ENCODE measurements around the gene OGA.
A peak's percentile ranks its signal among the peaks of the same experiment; 100 is the strongest.

Gene OGA

DNA sequence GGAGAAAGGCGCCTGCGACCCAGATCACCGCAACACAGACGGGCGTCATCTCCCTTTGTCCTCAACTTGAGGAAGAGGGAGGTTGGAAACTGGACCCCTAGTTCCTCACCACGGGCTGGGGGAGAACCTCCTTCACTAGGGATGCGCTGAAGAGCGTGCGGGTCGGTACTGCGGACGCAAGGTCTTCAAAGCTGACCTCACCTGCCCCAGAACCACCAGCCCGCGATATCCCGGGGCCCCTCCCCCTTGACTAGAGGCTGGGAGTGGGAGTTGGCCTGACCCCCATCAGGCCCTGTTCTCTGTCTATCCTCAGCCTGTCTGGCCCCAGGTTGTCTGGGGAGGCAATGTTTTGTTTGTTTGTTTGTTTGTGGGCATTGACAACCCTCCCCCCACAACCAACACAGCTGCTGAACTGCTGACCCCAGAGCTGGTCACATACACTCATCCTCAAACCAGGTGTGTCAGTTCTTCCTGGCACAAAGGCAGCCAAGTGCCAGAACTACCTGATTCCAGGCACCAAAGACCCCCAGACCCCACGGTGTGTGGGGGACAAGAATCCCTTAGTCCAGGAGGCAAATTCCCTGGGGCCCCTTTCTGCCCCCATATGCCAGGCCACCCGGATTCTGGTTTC, 37.9 kb downstream of the OGA start:
- no peak overlapping the region for H3K4me3 ChIP-seq (ENCODE audit: low read depth, low read length)
- TF ChIP-seq POLR2A (IDR thresholded peaks at IDR 0.05; ENCODE audit: extremely low read depth, insufficient read length) (no peak), MYC (IDR thresholded peaks at IDR 0.05; ENCODE audit: low read depth, low read length) (no peak)
- TF ChIP-seq, protein P1, sequence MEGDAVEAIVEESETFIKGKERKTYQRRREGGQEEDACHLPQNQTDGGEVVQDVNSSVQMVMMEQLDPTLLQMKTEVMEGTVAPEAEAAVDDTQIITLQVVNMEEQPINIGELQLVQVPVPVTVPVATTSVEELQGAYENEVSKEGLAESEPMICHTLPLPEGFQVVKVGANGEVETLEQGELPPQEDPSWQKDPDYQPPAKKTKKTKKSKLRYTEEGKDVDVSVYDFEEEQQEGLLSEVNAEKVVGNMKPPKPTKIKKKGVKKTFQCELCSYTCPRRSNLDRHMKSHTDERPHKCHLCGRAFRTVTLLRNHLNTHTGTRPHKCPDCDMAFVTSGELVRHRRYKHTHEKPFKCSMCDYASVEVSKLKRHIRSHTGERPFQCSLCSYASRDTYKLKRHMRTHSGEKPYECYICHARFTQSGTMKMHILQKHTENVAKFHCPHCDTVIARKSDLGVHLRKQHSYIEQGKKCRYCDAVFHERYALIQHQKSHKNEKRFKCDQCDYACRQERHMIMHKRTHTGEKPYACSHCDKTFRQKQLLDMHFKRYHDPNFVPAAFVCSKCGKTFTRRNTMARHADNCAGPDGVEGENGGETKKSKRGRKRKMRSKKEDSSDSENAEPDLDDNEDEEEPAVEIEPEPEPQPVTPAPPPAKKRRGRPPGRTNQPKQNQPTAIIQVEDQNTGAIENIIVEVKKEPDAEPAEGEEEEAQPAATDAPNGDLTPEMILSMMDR (IDR thresholded peaks at IDR 0.05; ENCODE audit: low read depth, low read length): no peak
- TF ChIP-seq, protein P2, sequence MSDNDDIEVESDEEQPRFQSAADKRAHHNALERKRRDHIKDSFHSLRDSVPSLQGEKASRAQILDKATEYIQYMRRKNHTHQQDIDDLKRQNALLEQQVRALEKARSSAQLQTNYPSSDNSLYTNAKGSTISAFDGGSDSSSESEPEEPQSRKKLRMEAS (IDR thresholded peaks at IDR 0.05; ENCODE audit: low read depth, low read length): no peak
- DNase-seq (ENCODE audit: low read depth): no peak

DNA sequence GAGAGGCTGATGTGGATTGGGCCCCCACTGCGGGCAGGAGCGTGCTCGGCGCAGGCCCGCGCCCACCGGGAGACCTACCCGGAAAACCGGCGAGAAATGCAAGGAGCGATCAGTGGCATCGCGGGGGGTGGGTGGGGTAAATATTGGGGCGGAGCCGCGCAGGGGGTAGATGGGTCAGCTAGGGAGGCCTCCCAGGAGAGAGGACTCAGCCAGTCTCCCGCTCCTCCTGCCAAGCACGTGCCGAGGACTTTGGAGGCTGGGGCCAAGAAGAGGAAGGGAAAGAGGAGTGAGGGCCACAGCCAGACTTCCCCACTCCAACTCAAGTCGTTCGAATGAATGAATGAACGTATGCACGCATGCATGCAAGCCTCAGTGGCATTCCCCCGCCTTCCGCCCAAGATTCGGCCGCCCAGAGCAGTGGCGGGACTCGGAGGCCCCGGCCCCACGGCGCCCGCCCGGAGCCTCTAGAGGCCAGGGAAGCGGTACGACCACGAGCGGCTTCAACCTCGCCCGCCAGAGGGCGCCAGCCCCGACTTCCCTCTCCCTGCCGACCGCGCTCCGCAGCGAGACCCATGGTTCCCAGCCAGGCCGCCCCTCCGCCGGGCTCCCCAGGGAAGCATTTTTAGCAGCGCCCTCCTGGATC, 38.6 kb downstream of the OGA start:
- TF ChIP-seq, protein P1 (IDR thresholded peaks at IDR 0.05; ENCODE audit: low read depth, low read length): no peak
- TF ChIP-seq POLR2A (IDR thresholded peaks at IDR 0.05; ENCODE audit: extremely low read depth, insufficient read length) (no peak), MYC (IDR thresholded peaks at IDR 0.05; ENCODE audit: low read depth, low read length) (no peak)
- TF ChIP-seq, protein P2 (IDR thresholded peaks at IDR 0.05; ENCODE audit: low read depth, low read length): no peak
- H3K4me3 ChIP-seq (ENCODE audit: low read depth, low read length): no peak overlapping the region
- peak; percentile 23 for DNase-seq (ENCODE audit: low read depth)

DNA sequence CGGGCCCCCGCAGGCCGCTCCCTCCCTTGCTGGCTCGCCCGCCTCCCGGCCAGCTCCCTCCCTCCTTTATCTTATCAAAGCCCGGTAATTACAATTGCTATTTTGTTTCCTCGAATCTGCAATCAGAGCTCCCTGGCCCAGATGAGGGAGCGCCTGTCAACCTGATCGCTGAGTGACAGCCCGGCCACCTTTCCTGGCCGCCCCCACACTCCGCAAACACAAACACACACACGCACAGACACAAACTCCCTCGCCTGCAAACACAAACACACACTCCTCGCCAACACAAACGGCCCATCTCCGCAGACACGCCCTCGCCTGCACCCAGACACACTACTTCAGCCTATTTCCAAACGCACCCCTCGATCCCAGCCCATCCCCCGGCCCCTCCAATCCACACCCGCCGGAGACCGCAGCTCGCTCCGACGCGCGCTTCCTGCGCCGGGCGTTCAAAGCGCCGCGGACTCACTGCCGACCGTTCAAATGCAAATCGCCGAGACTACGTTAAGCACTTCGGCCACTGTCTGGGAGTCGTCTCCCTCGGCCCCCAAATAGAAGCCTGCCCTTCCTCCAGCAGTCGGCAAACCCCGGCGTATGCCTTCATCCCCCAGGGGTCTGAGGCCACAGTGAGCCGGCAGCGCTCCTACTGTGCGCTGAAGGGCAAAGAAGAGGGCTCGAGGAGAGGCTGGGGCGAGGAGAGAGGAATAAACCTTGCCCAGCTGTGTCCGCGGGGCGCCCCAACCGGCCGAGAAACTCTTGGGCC, 39.3 kb downstream of the OGA start:
- no peak overlapping the region for H3K4me3 ChIP-seq (ENCODE audit: low read depth, low read length)
- TF ChIP-seq, protein P2 (IDR thresholded peaks at IDR 0.05; ENCODE audit: low read depth, low read length): no peak
- no peak for TF ChIP-seq POLR2A (IDR thresholded peaks at IDR 0.05; ENCODE audit: extremely low read depth, insufficient read length)
- TF ChIP-seq MYC (IDR thresholded peaks at IDR 0.05; ENCODE audit: low read depth, low read length): no peak
- TF ChIP-seq, protein P1 (IDR thresholded peaks at IDR 0.05; ENCODE audit: low read depth, low read length): no peak
- DNase-seq (ENCODE audit: low read depth): no peak

DNA sequence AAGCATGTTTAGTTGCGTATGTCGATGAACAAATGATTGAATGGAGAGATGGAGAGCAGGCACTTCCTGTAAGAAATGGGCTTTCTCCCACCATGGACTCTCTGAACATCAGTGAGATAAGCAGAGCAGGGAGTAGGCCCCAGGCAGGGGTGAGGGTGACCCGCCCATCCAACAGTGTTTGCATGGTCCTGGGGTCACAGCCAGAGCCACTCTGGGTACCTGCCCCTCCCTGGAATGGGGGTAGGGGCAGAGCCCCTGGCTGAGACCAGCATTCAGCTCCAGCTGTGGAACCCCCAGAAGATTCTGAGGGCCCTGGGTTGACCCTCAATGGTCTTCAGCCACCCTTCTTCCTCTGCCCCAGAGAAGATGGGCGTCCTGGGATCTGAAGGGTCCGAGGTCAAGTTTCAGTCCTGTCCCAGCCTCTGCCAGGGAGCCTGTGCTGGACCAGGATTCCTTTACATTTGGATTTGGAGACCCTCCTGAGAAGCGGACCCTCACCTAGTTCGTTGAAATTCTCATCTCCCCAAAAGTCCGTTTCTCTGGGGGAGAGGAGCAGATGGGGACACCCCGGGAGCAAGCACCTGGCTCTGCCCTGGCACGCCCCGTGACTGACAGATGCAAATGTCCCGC, 40.0 kb downstream of the OGA start:
- no peak for TF ChIP-seq POLR2A (IDR thresholded peaks at IDR 0.05; ENCODE audit: extremely low read depth, insufficient read length)
- no peak for TF ChIP-seq MYC (IDR thresholded peaks at IDR 0.05; ENCODE audit: low read depth, low read length)
- TF ChIP-seq, protein P2 (IDR thresholded peaks at IDR 0.05; ENCODE audit: low read depth, low read length): no peak
- TF ChIP-seq, protein P1 (IDR thresholded peaks at IDR 0.05; ENCODE audit: low read depth, low read length): no peak
- DNase-seq (ENCODE audit: low read depth): no peak
- H3K4me3 ChIP-seq (ENCODE audit: low read depth, low read length): no peak overlapping the region

DNA sequence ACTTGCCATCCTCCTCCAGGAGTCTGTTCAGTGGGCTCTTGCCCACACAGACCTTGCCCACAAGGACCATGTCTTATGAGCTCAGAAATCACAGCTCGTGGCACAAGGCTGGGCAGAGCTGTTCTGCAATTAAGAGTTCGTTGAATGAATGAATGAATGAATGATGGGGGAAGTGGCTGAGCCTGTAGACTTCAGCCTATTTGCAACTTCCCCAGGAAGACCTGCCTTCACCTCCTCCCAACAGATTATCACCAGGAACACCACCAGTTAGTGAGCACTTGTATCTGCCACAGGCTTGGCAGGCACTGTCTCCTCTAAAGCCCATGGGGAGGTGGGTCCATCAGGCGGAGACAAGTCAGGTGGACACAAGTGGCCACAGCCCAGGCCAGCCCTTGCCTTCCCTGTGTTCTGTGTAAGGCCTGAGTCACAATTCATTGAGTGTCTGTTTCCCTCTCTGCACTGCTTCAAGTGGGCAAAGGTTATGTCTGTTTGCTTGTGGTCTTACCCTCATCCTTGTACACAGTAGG, 40.6 kb downstream of the OGA start:
- no peak overlapping the region for H3K4me3 ChIP-seq (ENCODE audit: low read depth, low read length)
- TF ChIP-seq, protein P1 (IDR thresholded peaks at IDR 0.05; ENCODE audit: low read depth, low read length): no peak
- TF ChIP-seq, protein P2 (IDR thresholded peaks at IDR 0.05; ENCODE audit: low read depth, low read length): no peak
- TF ChIP-seq MYC (IDR thresholded peaks at IDR 0.05; ENCODE audit: low read depth, low read length): no peak
- DNase-seq (ENCODE audit: low read depth): no peak
